Stimulated activated CD8-positive, alpha-beta memory T cell treated with anti-CD3 and anti-CD28 coated beads, Interleukin-15, amount 100 ng/mL, for 4 hours (primary cell): ENCODE measurements around the gene NUDT8.
"Not testable (repeated sequence)": the region's sequence is repeated elsewhere in the genome, so short reads cannot be mapped to it uniquely, and the experiment has no call there.

Experiments used
- DNase-seq, 2 donors: peaks; one replicate each; pipeline ENCODE4 v3.0.0-alpha.2; 2020; ENCODE audit warnings: low read depth in 2 of 2

The NUDT8 gene

DNA sequence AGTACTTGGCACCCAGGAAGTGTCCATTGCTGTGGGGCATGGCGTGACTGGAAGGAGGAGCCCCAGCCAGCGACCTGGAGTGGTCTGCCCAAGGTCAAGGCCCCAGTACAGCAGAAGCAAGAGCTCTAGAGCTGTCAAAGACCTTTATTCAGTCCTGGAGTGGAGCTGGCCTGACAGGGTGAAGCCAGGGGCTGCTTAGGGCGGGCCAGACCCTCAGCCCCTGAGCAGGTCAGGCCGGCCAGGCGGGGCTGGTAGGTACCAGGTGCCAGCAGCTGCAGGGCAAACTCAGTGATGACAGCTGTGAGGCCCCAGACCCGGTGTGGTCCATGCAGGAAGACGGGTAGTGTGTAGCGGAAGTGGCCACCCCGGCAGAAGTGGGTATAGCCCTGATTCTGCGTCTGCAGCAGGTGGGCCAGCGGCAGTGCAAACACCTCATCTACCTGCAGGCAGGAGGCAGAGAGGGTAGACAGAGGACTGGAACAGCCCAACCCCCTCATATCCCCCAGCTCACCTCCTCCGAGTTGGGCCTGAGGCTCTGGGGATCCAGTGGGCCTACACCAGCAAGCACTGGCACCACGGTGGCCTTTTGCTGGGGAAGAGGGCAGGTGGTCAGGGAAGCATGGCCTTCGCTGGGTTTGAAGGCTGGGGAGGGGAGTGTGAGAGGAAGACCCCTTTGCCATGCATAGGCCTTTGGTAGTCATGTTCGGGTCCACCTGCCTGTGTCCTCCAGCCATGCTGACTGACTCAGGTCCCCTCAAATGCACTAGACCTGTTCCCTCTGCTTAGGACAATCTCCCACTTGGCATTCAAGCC, 1.7 kb downstream of the NUDT8 start:
- no peak for DNase-seq

DNA sequence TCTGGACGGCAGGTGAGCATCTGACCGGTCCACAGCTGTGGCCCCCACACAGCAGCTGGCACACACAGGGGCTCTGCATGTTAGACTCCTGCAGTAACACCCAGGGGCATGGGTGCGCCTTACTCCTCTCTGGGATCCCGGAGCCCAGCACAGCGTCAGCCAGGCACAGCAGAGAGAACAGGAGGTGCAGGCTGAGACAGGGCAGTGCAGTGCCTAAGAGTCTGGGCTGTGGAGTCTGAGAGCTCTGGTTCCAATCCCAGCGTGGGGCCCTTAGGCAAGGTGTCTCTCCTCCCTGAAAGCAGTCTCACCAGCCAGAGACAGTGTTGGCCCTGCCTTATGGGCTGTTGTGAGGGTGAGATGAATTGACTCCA, 2.3 kb downstream of the NUDT8 start:
- DNase-seq, result no peak

GRCh38 chr11:67626970-67627369, 2.8 kb downstream of the NUDT8 start:
- DNase-seq, result no peak

- DNase-seq, result not testable (repeated sequence)
Measured at GRCh38 chr11:67626131-67626833, 3.5 kb downstream of the NUDT8 start.

DNA sequence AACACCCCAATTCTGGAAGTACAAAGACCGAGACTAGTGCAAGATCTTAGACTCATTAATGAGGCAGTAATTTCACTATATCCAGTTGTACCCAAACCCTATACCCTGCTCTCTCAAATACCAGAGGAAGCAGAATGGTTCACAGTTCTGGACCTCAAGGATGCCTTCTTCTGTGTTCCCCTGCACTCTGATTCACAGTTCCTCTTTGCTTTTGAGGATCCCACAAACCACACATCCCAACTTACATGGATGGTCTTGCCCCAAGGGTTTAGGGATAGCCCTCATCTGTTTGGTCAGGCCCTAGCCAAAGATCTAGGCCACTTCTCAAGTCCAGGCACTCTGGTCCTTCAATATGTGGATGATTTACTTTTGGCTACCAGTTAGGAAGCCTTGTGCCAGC, 5.9 kb downstream of the NUDT8 start:
- DNase-seq, result not testable (repeated sequence)

- not testable (repeated sequence) for DNase-seq
Measured at GRCh38 chr11:67622905-67623304, 6.8 kb downstream of the NUDT8 start.

DNA sequence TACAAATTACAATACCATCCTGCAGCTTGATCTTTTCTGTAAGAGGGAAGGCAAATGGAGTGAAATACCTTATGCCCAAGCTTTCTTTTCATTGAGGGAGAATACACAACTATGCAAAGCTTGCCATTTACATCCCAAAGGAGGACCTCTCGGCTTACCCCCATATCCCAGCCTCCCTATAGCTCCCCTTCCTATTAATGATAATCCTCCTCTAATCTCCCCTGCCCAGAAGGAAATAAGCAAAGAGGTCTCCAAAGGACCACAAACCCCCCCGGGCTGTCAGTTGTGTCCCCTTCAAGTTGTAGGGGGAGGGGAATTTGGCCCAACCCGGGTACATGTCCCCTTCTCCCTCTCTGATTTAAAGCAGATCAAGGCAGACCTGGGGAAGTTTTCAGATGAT, 7.8 kb downstream of the NUDT8 start:
- not testable (repeated sequence) for DNase-seq

DNA sequence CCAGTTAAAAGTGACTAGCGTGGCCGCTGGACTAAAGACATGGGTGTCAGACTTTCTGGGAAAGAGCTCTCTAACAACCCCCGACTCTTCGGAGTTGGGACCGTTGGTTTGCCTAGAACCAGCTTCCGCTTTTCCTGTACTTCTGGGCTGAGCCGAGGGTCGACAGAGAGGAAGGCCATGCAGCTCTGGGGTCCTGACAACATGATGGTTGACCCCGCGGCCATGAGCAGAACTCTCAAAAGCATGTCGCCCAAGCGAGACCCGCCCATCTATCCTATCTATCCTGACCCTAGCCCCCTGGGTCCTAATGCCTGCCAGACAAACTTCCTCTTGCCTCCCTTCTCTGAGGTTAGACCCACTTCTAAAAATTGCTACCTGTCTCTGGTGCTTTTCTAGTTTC, 9.1 kb downstream of the NUDT8 start:
- not testable (repeated sequence) for DNase-seq

DNA sequence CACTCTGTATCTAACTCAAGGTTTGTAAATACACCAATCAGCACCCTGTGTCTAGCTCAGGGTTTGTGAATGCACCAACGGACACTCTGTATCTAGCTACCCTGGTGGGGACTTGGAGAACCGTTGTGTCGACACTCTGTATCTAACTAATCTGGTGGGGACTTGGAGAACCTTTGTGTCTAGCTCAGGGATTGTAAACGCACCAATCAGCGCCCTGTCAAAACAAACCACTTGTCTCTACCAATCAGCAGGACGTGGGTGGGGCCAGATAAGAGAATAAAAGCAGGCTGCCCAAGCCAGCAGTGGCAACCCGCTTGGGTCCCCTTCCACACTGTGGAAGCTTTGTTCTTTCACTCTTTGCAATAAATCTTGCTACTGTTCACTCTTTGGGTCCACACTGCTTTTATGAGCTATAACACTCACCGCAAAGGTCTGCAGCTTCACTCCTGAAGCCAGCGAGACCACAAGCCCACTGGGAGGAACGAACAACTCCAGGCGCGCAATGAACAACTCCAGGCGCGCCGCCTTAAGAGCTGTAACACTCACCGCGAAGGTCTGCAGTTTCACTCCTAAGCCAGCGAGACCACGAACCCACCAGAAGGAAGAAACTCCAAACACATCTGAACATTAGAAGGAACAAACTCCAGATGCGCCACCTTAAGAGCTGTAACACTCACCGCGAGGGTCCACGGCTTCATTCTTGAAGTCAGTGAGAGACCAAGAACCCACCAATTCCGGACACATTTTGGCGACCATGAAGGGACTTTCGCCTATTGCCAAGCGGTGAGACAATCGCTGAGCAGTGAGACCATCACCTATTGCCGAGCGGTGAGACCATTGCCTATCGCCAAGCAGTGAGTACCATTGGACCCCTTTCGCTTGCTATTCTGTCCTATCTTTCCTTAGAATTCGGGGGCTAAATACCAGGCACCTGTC, 9.8 kb downstream of the NUDT8 start:
- DNase-seq, result not testable (repeated sequence)

DNA sequence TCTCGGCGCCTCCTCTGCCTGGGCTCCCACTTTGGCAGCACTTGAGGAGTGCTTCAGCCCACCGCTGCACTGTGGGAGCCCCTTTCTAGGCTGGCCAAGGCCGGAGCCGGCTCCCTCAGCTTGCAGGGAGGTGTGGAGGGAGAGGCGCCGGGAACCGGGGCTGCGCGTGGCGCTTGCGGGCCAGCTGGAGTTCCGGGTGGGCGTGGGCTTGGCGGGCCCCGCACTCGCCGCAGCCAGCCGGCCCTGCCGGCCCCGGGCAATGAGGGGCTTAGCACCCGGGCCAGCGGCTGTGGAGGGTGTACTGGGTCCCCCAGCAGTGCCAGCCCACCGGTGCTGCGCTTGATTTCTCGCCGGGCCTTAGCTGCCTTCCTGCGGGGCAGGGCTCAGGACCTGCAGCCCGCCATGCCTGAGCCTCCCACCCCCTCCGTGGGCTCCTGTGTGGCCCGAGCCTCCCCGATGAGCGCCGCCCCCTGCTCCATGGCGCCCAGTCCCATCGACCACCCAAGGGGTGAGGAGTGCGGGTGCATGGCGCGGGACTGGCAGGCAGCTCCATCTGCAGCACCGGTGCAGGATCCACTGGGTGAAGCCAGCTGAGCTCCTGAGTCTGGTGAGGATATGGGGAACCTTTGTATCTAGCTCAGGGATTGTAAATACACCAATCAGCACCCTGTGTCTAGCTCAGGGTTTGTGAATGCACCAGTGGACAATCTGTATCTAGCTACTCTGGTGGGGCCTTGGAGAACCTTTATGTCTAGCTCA, 10.7 kb downstream of the NUDT8 start:
- DNase-seq, result not testable (repeated sequence)

- DNase-seq, result no peak
Measured at GRCh38 chr11:67617243-67617953, 12.3 kb downstream of the NUDT8 start.

DNA sequence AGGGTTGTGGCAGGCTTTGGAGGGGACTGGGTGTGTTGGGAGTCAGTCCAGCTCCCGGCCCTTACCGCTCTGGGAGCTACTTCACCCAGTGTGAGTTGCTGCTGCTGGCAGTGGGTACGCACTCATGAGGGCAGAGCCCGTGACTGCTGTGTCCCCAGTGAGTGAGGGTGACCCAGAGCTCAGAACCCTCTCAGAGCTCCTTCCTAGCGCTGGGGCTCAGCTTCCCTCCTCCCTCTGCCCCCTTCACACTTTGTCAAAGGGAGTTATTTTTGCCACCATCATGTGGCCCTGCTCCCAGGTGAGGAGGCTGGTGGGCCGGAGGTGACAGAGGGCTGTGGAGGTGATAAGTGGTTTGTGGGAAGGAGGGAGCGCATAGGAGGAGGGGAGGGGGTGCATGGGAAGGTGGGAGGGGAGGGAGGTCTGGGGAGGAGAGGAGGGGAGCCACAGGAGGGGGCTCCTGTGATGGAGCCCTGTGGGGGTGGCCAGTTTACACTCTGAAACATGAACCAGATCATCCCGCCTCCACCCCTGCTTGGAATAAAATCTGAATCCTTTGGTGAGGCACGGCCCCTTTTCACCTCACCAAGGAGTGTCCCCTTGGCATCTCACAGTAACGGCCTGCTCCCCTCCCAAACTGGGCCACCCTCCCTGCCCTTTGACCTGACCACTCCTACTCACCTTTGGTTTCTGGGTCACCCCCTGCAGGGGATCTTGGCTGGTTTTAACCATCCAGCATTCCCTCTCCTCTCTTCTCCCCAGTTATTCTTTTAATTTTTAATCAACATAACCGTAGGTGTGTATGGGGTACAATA, 13.1 kb downstream of the NUDT8 start:
- DNase-seq, result no peak

DNA sequence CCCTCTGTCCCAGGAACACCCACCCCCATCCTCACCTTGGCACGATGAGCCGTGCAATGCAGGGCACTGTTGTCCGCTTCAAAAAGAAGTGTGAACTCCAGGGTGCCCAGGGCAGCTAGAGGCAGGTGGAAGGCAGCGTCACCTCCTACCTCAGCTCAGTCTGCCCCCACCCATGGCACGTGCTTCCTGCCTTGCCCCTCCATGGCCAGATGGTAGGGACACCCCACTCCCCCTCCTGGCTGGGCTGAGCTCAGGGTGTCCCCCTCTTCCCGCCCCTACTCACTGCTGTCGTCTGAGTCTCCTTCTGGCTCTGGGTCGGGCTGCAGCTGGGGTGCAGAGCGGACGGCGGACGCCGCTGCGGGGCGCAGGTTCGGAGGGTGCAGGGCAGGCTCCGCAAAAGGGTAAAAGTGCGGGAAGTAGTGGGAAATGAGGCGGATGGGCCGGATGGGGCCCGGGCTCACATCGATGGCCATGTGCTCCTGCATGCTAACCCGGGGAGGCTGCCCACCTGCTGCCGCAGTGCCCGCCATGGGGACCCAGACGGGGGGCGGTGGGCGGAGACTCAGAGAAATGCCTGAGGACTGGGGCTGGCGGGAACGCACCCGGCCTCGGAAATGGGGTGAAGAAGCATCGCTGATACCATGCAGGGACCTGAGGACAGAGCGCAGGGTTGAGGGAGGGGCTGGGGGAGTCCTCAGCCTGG, 13.9 kb downstream of the NUDT8 start:
- no peak for DNase-seq

- DNase-seq, result no peak
Measured at GRCh38 chr11:67614730-67615714, 14.7 kb downstream of the NUDT8 start.

DNA sequence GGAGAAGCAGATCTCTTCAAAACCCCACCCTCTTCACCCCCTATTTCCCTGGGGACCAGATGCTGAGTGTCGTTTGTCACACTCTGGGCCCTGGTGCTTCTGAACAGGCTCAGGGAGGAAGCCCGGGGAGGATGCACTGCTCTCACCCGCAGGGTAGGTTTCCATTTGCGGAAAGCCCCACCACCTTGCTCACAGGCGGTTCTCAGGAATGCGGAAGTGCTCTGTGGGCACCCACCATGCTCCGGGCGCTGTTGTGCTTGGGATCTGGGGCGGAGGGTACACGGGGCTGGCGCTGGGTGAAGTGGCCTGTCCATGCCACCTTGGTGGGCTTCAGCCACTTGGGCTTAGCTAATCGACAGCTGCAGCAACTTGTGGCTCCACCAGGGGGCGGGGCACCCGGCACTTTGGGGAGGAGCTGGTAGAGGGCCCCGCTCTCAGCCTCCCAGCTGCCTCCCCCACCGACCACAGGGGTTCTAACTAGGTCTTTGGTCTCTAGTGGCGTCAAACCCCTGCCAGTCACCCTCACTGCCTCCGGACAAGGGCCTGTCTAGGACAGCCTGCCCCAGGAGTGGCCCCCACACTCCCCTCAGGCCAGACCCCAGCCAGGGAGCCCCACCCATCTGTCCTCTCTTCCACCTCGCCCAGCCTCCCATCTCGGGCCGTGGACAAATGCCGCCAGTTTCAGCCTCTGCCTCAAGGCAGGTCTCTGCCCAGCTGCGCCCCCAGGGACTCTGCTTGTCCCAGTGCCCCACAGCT, 15.6 kb downstream of the NUDT8 start:
- peak; percentile 72 to 79 for DNase-seq

DNA sequence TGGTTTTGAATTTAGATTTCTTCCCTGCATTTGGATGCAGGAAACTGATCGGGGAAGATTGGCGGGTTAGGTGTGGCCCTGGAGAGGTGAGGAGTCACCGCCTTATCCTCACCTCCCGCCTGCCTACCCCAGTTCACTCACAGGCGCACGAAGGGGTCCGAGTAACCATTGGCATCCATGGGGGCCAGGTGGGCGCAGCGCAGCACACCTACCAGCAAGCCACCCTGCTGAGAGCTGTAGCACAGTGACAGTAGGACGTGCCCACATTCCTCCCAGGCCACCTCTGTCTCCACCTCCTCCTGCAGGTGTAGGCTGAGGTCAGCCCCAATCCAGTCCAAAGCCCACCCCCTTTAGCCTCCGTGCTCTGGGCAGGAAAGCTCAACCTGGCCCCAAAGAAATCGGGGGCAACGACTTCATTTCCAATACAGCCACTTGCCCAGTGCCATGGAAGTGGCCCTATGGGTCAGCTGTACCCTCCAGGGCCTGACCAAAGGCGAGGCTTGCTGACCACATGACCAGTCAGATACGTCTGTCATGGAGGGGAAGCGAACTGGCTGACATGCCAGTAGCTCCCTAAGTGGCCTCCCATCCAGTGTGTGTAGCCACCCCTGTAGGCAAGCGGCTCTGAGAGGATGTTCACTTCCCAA, 16.3 kb downstream of the NUDT8 start:
- no peak for DNase-seq

- DNase-seq, result no peak
Measured at GRCh38 chr11:67612751-67613150, 17.0 kb downstream of the NUDT8 start.
